Measurements from ENCODE around the gene CCSER2.
"Not testable (repeated sequence)": the region's sequence is repeated elsewhere in the genome, so short reads cannot be mapped to it uniquely, and the experiment has no call there.

The CCSER2 gene

GRCh38 chr10:84519235-84519634 is 190.8 kb downstream of the CCSER2 start:
- H3K4me3 ChIP-seq (ENCODE audit: low read depth, low read length) = no peak overlapping the region

DNA sequence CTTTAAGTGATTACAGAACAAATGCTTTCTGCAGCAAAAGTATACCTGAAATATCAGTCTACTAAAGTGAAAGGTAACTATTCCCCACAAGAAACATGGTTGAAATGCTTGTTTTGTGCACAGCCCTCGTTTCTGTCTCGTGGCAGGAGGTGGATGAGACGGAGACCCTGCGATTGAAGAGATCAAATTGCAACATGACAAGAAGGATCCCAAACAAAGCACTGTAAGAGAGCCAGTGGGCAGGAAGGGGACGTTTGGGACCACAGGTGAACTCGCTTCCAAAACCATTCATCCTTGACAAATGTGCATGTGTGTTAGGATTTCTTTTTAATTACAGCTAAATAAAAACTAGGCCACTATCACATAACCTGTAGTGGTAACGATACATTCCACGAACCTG is 192.6 kb downstream of the CCSER2 start:
- Histone ChIP-seq H3K4me3 (ENCODE audit: low read depth, low read length) (no peak overlapping the region), H3K4me1 (ENCODE audit: control insufficient read depth, insufficient read depth, low read length, unreplicated experiment) (no peaks in the 10 kb centered on the region), H3K27me3 (ENCODE audit: insufficient read depth, low read length) (no peaks in the 10 kb centered on the region), H3K79me2 (ENCODE audit: control insufficient read depth, insufficient read depth, low read length, unreplicated experiment) (no peaks in the 10 kb centered on the region), H3K36me3 (ENCODE audit: insufficient read depth, low read length) (no peaks in the 10 kb centered on the region), H3K27ac (ENCODE audit: low read depth, low read length) (no peak overlapping the region), H2AFZ (ENCODE audit: low read length, unreplicated experiment) (no peak overlapping the region)

More at GRCh38 chr10:84519235-84519634, 190.8 kb downstream of the CCSER2 start:
- Histone ChIP-seq H2AFZ (ENCODE audit: low read length, unreplicated experiment) (no peak overlapping the region), H3K36me3 (ENCODE audit: insufficient read depth, low read length) (no peaks in the 10 kb centered on the region; the same call in 1 of the 2 replicates), H3K79me2 (ENCODE audit: control insufficient read depth, insufficient read depth, low read length, unreplicated experiment) (no peaks in the 10 kb centered on the region), H3K4me1 (ENCODE audit: control insufficient read depth, insufficient read depth, low read length, unreplicated experiment) (no peaks in the 10 kb centered on the region), H3K27me3 (ENCODE audit: insufficient read depth, low read length) (no peaks in the 10 kb centered on the region), H3K27ac (ENCODE audit: low read depth, low read length) (no peak overlapping the region)

DNA sequence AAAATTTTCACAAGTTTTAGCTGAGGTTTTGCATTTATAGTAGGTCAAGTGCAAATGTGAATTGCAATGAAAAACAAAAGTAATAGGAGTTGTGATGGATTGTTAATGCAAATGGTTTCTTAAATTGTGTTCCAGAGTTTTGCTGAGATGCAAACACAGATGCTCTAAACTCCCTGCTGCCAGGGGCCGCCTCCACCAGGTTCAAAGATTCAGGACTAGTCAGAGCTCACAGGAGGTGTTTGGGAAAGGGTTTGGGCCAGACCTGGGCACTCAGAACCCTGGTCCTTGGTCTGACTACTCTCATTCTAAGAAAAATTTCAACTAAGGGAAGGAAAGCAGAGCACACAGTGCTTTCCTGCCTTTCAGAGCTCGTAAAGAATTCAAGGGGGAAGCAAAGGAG is 193.1 kb downstream of the CCSER2 start:
- Histone ChIP-seq H3K79me2 (ENCODE audit: control insufficient read depth, insufficient read depth, low read length, unreplicated experiment) (no peaks in the 10 kb centered on the region), H3K4me1 (ENCODE audit: control insufficient read depth, insufficient read depth, low read length, unreplicated experiment) (no peaks in the 10 kb centered on the region), H3K27ac (ENCODE audit: low read depth, low read length) (no peak overlapping the region), H2AFZ (ENCODE audit: low read length, unreplicated experiment) (no peak overlapping the region), H3K4me3 (ENCODE audit: low read depth, low read length) (no peak overlapping the region), H3K36me3 (ENCODE audit: insufficient read depth, low read length) (no peaks in the 10 kb centered on the region), H3K27me3 (ENCODE audit: insufficient read depth, low read length) (no peaks in the 10 kb centered on the region)

DNA sequence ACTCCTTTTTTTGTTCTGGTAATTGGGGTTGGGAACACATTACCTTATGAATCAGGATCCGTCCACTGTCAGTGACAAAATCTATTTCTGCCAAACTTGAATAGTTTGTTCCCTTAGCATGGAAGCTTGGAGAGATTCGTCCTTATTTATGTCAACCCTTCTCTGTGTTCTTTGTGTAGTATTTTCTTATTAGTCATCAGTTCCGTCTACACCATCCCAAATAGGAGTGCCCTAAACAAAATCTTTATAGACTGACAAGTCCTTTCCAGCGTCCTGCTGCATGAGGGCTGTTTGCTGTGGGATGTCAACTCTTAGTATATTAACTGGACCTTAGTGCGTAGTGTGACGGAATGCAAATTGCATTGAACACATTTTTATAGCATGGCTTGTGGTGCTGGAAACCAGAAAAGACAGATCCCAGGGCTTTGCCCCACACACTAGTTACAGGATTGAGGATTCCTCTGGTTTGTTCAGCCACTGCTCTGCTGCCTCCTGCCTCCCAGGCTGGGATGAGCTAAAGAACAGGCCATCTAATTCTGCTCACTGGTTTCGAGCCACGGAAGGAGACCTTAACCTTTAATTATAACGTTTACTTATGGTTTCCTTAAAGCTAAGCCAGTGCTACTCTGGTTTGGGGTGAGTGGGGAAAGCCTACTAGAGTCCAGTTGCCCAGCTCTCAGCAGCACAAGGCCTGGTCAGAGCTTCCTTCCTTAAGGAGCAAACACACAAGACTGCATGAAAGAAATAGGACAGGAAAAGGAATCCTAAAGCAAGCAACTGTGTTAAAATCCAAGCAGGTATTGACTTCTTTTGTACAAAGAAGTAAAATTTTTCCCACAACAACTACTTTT is 194.4 kb downstream of the CCSER2 start:
- Histone ChIP-seq H2AFZ (ENCODE audit: low read length, unreplicated experiment) (no peak overlapping the region), H3K4me1 (ENCODE audit: control insufficient read depth, insufficient read depth, low read length, unreplicated experiment) (no peaks in the 10 kb centered on the region), H3K36me3 (ENCODE audit: insufficient read depth, low read length) (no peaks in the 10 kb centered on the region), H3K27ac (ENCODE audit: low read depth, low read length) (no peak overlapping the region), H3K27me3 (ENCODE audit: insufficient read depth, low read length) (no peaks in the 10 kb centered on the region), H3K79me2 (ENCODE audit: control insufficient read depth, insufficient read depth, low read length, unreplicated experiment) (no peaks in the 10 kb centered on the region), H3K4me3 (ENCODE audit: low read depth, low read length) (no peak overlapping the region)

DNA sequence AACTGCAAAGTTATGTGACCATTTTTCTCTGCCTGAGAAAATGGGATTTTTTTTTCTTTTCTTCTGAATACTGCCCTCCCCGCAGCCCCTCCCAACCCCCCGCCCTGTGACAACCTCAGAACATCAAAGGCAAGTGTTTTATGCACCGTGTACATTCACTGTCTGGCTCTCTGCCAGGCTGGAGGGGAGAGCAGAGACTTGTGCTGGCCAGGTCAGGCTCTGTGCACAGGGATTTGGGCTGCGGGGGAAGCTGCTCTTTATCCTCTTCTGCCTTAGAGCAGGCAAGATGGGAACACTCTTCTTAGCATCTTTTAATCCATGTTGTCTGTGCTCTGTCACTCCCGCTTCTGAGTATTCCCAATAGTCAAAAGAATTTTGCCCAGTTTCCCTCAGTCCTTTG is 195.1 kb downstream of the CCSER2 start:
- Histone ChIP-seq H3K4me3 (ENCODE audit: low read depth, low read length) (no peak overlapping the region), H3K36me3 (ENCODE audit: insufficient read depth, low read length) (no peaks in the 10 kb centered on the region), H2AFZ (ENCODE audit: low read length, unreplicated experiment) (no peak overlapping the region), H3K27me3 (ENCODE audit: insufficient read depth, low read length) (no peaks in the 10 kb centered on the region), H3K27ac (ENCODE audit: low read depth, low read length) (no peak overlapping the region), H3K4me1 (ENCODE audit: control insufficient read depth, insufficient read depth, low read length, unreplicated experiment) (no peaks in the 10 kb centered on the region), H3K79me2 (ENCODE audit: control insufficient read depth, insufficient read depth, low read length, unreplicated experiment) (no peaks in the 10 kb centered on the region)

- Histone ChIP-seq H3K27ac (ENCODE audit: low read depth, low read length) (no peak overlapping the region), H3K36me3 (ENCODE audit: insufficient read depth, low read length) (no peaks in the 10 kb centered on the region), H3K4me3 (ENCODE audit: low read depth, low read length) (no peak overlapping the region), H3K79me2 (ENCODE audit: control insufficient read depth, insufficient read depth, low read length, unreplicated experiment) (no peaks in the 10 kb centered on the region), H3K27me3 (ENCODE audit: insufficient read depth, low read length) (no peaks in the 10 kb centered on the region), H3K4me1 (ENCODE audit: control insufficient read depth, insufficient read depth, low read length, unreplicated experiment) (no peaks in the 10 kb centered on the region), H2AFZ (ENCODE audit: low read length, unreplicated experiment) (no peak overlapping the region)
These were observed 196.0 kb downstream of the CCSER2 start for GRCh38 chr10:84524435-84524834.

GRCh38 chr10:84525120-84525806 is 196.9 kb downstream of the CCSER2 start:
- no peaks in the 10 kb centered on the region for H3K27me3 ChIP-seq (ENCODE audit: insufficient read depth, low read length)
- no peaks in the 10 kb centered on the region for H3K79me2 ChIP-seq (ENCODE audit: control insufficient read depth, insufficient read depth, low read length, unreplicated experiment)
- H3K4me1 ChIP-seq (ENCODE audit: control insufficient read depth, insufficient read depth, low read length, unreplicated experiment) = no peaks in the 10 kb centered on the region
- H3K36me3 ChIP-seq (ENCODE audit: insufficient read depth, low read length) = no peaks in the 10 kb centered on the region
- H3K4me3 ChIP-seq (ENCODE audit: low read depth, low read length) = no peak overlapping the region
- H3K27ac ChIP-seq (ENCODE audit: low read depth, low read length) = no peak overlapping the region
- no peak overlapping the region for H2AFZ ChIP-seq (ENCODE audit: low read length, unreplicated experiment)

DNA sequence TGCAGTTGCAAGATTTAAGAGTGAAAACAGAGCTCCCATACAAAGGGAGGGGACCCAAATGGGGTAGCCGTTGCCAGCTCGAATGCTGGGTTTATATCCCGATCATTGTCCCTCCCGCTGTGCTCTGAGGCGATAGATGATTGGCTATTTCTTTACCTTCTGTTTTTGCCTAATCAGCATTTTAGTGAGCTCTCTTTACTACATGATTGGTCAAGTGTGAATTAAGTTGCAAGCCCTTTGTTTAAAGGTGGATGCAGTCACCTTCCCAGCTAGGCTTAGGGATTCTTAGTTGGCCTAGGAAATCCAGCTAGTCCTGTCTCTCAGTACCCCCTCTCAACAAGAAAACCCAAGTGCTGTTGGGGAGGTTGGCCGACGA is 197.4 kb downstream of the CCSER2 start:
- H3K27me3 ChIP-seq (ENCODE audit: insufficient read depth, low read length); H3K79me2 ChIP-seq (ENCODE audit: control insufficient read depth, insufficient read depth, low read length, unreplicated experiment); H3K27ac ChIP-seq (ENCODE audit: low read depth, low read length); H3K4me1 ChIP-seq (ENCODE audit: control insufficient read depth, insufficient read depth, low read length, unreplicated experiment); H2AFZ ChIP-seq (ENCODE audit: low read length, unreplicated experiment); H3K4me3 ChIP-seq (ENCODE audit: low read depth, low read length); H3K36me3 ChIP-seq (ENCODE audit: insufficient read depth, low read length): not testable (repeated sequence)

DNA sequence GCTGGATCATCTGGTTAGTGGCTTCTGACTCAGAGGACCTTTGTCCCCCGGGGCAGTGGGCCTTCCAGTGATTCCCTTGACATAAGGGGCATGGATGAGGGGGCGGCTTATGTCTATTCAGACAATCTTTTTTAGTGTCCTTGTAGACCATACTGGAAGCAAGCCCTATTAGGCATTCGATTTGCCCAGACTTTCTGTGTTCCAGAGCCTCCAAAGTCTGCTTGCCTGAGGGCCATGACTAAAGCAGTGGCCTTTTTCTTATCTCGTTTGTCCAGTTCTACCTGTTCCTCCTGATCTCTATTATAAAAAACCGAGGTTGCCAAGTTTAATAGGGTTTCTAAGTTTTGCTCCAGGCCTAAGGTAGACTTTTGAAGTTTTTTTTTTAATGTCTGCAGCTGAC is 199.0 kb downstream of the CCSER2 start:
- H3K4me3 ChIP-seq (ENCODE audit: low read depth, low read length); H3K36me3 ChIP-seq (ENCODE audit: insufficient read depth, low read length); H3K79me2 ChIP-seq (ENCODE audit: control insufficient read depth, insufficient read depth, low read length, unreplicated experiment); H3K27me3 ChIP-seq (ENCODE audit: insufficient read depth, low read length); H3K27ac ChIP-seq (ENCODE audit: low read depth, low read length); H3K4me1 ChIP-seq (ENCODE audit: control insufficient read depth, insufficient read depth, low read length, unreplicated experiment); H2AFZ ChIP-seq (ENCODE audit: low read length, unreplicated experiment): not testable (repeated sequence)

DNA sequence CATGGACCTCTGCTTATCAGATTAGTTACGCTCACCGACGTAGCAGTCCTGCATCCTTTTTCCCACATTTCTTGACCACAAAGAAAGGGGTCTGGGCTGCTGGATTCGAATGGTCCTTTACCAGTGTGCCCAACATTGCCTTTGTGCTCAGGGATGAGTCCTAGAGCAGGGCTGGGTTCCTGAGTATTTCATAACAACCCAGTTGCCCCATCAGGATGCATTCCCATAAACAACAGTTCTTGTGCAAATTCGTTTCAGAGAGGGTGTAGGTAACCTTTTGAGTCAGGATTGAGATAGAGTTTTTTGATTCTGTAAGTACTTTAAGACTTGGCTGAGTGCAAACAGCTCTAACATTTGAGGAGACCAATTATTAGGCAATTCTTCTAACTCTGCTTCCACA is 200.1 kb downstream of the CCSER2 start:
- H3K36me3 ChIP-seq (ENCODE audit: insufficient read depth, low read length); H3K4me1 ChIP-seq (ENCODE audit: control insufficient read depth, insufficient read depth, low read length, unreplicated experiment); H3K27ac ChIP-seq (ENCODE audit: low read depth, low read length); H3K27me3 ChIP-seq (ENCODE audit: insufficient read depth, low read length); H2AFZ ChIP-seq (ENCODE audit: low read length, unreplicated experiment); H3K4me3 ChIP-seq (ENCODE audit: low read depth, low read length); H3K79me2 ChIP-seq (ENCODE audit: control insufficient read depth, insufficient read depth, low read length, unreplicated experiment): not testable (repeated sequence)

DNA sequence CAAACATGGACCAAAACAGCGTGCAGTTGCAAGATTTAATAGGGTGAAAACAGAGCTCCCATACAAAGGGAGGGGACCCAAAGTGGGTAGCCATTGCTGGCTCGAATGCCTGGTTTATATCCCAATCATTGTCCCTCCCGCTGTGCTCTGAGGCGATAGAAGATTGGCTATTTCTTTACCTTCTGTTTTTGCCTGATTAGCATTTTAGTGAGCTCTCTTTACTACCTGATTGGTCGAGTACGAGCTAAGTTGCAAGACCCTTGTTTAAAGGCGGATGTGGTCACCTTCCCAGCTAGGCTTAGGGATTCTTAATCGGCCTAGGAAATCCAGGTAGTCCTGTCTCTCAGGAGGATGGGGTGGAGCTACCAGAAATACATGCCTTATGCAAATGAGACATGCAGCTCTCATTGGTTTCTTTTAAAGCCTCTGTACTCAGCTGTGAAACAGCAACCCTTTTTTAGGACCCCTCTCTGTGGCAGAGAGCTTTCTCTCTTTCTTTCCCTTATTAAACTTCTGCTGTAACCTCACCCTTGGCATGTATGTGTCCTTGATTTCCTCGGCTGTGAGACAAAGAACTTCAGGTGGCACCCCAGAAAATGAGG is 202.4 kb downstream of the CCSER2 start:
- Histone ChIP-seq H3K36me3 (ENCODE audit: insufficient read depth, low read length) (no peaks in the 10 kb centered on the region), H2AFZ (ENCODE audit: low read length, unreplicated experiment) (no peak overlapping the region), H3K4me1 (ENCODE audit: control insufficient read depth, insufficient read depth, low read length, unreplicated experiment) (peaks cover 10% of the 10 kb centered on the region), H3K27me3 (ENCODE audit: insufficient read depth, low read length) (no peaks in the 10 kb centered on the region), H3K4me3 (ENCODE audit: low read depth, low read length) (no peak overlapping the region), H3K79me2 (ENCODE audit: control insufficient read depth, insufficient read depth, low read length, unreplicated experiment) (no peaks in the 10 kb centered on the region), H3K27ac (ENCODE audit: low read depth, low read length) (no peak overlapping the region)

Measured in ACC112 (cell line).